ENCODE data around the gene TYMP.
A peak's percentile ranks its signal among the peaks of the same experiment; 100 is the strongest.
"Not testable (repeated sequence)": the region's sequence is repeated elsewhere in the genome, so short reads cannot be mapped to it uniquely, and the experiment has no call there.

TYMP gene

GRCh38 chr22:50562523-50563412 lies 33.0 kb upstream of the TYMP start, which contains the start of gene SYCE3:
Gene SYCE3 (minus strand): TSS chr22:50562919. CDS start chr22:50556405, 6,514 bp downstream.
- peak; percentile 98 for DNase-seq

- DNase-seq = no peak
These were observed 31.9 kb upstream of the TYMP start for GRCh38 chr22:50561401-50562358.

- no peak for DNase-seq
These were observed 30.2 kb upstream of the TYMP start for GRCh38 chr22:50560034-50560433.

DNA sequence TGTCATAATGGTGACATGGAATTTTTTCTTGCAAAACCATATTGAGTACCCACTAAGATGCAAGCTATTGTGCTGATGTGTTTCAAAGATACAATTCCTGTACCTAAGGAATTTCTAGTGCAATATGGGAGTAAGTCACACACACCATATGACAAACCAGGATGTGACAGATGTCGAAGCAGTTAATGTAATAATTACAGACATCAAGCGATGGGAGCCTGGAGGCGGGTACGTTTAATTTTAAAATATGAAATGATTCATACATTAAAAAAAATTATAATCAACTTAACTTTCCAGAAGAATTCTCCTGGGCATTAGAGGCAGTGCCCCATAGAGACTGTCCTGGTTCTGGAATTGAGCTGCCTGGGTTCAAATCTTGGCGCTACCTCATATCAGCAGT lies 26.9 kb upstream of the TYMP start:
- no peak for DNase-seq

DNA sequence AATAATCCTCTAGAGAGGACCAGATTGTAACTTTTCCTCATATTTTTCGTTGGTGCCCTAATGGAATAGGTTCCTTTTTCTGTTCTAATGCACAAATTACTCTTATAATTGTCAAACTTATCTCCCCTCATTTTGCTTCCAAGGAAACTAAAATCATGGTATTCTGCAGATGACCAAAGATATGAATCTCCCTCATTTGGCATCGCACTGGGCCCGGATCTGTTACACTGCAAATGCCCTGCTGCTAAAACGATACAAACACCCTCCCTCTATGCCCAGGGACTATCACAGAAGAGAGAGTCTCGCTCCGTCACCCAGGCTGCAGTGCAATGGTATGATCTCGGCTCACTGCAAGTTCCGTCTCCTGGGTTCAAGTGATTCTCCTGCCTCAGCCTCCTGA lies 23.5 kb upstream of the TYMP start:
- DNase-seq = no peak

GRCh38 chr22:50551160-50551752 lies 21.4 kb upstream of the TYMP start:
- no peak for DNase-seq

- DNase-seq = no peak
These were observed 20.6 kb upstream of the TYMP start for GRCh38 chr22:50550395-50550794.

DNA sequence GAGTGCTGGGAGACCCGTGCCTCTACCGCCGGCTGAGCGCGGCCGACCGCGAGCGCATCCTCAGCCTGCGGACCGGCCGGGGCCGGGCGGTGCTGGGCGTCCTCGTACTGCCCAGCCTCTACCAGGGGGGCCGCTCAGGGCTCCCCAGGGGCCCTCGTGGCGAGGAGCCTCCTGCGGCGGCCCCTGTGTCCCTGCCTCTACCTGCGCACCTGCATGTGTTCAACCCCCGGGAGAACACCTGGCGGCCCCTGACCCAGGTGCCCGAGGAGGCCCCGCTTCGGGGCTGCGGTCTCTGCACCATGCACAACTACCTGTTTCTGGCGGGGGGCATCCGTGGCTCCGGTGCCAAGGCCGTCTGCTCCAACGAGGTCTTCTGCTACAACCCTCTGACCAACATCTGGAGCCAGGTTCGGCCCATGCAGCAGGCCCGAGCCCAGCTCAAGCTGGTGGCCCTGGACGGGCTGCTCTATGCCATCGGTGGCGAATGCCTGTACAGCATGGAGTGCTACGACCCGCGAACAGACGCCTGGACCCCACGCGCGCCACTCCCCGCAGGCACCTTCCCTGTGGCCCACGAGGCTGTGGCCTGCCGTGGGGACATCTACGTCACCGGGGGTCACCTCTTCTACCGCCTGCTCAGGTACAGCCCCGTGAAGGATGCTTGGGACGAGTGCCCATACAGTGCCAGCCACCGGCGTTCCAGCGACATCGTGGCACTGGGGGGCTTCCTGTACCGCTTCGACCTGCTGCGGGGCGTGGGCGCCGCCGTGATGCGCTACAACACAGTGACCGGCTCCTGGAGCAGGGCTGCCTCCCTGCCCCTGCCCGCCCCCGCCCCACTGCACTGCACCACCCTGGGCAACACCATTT lies 19.3 kb upstream of the TYMP start:
- no peak for DNase-seq

DNA sequence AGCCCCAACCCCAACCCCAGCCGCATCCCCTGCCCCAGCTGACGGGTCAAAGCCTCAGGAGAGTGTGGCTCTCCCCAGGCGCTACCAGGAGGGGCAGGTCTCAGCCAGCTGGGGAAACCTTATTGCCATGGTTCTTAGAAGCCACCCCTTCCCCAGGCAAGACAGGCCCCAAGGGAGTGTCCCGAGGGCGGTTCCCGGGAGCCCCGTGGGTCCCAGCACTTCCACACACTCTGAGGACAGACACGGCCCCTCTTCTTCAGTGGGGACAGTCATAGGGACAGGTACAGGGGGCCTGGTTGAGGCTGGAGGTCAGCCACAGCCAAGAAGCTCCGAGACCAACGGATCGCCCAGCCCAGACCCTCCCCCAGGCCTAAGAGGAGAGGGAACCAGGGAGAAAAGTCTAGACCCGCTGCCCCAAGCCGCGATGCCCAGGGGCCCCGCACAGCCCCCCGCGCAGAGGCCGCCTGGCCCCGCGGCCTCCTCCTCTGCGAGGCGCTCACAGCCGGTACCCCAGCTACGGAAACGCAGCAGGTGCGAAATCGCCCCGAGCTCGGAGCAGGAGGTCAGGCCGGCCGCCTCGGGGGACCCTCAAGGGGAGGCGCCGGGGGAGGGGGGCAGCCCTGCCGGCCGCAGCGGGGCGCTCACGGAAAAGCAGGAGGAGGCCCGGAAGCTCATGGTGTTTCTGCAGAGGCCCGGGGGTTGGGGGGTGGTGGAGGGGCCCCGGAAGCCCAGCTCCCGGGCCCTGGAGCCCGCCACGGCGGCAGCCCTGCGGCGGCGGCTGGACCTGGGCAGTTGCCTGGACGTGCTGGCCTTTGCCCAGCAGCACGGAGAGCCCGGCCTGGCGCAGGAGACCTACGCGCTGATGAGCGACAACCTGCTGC lies 18.5 kb upstream of the TYMP start:
- peak; percentile 63 for DNase-seq

DNA sequence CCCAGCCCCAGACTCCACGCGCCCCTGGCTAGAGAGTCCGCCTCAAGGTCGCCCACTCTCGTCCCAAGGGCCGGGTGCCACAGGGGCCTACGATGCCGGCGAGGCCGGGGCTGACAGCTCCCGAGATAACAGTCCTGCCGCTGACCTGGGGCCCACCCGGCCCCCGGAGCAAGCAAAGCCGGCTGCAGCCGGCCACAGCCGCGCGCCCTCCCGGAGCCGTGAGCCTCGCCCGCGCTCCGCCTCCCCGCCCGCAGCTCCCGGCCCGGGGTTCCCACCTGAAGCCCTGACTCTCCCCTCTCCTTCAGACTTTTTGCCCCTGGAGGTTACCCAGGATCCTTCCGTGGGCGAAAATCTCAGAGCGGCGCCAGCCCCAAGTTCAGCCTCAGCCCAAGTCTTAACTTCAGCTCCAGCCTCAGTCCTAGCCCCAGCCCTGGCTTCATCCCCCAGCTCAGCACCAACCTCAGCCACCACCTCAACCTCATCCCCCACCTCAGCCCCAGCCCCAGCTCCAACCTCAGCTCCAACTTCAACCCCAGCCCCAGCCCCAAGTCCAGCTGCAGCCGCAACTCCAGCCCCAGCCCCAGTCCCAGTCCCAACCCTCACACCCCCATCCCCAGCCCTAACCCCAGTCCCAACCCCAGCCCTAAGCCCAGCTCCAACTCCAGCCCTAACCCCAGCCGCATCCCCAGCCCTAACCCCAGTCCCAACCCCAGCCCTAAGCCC lies 17.6 kb upstream of the TYMP start:
- DNase-seq = no peak

- no peak for DNase-seq
These were observed 16.8 kb upstream of the TYMP start for GRCh38 chr22:50546326-50547262.

DNA sequence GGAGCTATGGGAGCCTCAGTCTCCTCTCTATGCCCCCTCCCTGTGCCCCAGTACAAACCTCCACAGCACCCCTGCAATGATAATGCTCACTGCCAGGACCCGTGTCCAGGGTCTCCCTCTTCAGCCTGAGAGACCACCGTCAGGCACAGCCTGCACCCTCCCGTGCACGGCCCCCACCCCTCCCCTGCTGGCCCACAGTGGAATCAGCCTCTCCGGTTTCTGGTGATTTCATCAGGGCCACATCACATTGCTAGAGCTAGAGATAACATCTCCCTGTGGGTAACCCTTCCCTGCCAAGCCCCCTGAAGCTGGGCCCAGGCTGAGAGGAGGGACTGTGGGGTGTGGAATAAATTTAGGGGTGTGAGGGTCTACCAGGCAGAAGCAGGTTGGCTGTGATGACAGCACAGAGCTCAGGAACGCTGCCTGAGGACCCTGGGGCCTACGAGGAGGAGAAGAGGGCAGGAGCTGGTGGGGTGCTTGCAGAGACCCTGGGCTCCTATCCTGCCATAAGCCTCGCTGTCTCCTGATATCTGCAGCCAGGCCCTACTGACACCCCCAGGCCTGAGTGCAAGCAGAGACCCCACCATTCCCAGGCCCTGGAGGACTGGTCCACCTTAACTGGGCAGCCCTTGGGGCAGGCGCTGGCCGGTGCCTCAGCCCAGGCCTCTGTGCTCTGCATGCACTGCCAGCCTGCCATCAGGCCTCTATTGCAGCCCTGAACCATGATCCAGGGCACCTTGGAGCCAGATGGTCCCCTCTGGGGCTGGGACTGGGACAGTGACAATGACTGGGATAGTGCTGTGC lies 15.9 kb upstream of the TYMP start, which contains the start of gene KLHDC7B:
TSS of gene KLHDC7B (plus strand) at position 378 of the 804 bp plus-strand sequence. CDS start at position 723, 345 bp downstream.
- DNase-seq = no peak

- DNase-seq = no peak
These were observed 15.0 kb upstream of the TYMP start for GRCh38 chr22:50544746-50545253.

- peak; percentile 86 for DNase-seq
These were observed 14.4 kb upstream of the TYMP start for GRCh38 chr22:50544078-50544745.

- DNase-seq = no peak
These were observed 12.7 kb upstream of the TYMP start for GRCh38 chr22:50542416-50542927.

DNA sequence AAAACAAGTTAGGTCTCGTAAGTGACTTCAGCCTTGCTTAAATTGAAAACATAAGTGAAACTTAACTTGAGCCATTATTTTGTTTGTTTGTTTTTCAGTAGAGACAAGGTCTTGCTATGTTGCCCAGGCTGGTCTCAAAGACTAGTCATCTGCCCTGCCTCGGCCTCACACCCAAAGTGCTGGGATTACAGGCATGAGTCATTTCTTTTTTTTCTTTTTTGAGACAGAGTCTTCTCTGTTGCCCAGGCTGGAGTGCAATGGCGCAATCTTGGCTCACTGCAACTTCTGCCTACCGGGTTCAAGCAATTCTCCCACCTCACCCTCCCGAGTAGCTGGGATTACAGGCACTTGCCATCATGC lies 11.8 kb upstream of the TYMP start:
- not testable (repeated sequence) for DNase-seq

GRCh38 chr22:50540381-50540780 lies 10.6 kb upstream of the TYMP start:
- no peak for DNase-seq
